Heart right ventricle (tissue), 16 donors: Measurements from ENCODE around the gene DENND2D. TPM values are rescaled to one million over a fixed set of nuclear protein-coding genes. Genes with fewer than 3 reads are reported as not detected.

Experiments used
- ATAC-seq, 8 donors: fragments of 200-7000 bp; cut with Tn5 transposase; one replicate each; pipeline ENCODE4 v1.9.1; 2020; ENCODE audit warnings: mild to moderate bottlenecking in 8 of 8, moderate library complexity in 8 of 8, moderate number of reproducible peaks in 1 of 8
- DNase-seq, 2 donors: peaks; one replicate each; pipeline ENCODE4 v3.0.0-alpha.2; 2020
- H3K27ac ChIP-seq, 10 donors: fragments of 200-600 bp; sonication (generic) in 2 of 10; one replicate each; pipeline versions ENCODE4 v1.5.0 to v1.8.0; 2020 to 2022; ENCODE audit warnings: mild to moderate bottlenecking in 3 of 10
- H3K27me3 ChIP-seq, 7 donors: fragments of 200-600 bp; one replicate each; pipeline ENCODE4 v1.8.0; 2021 to 2022; ENCODE audit warnings: mild to moderate bottlenecking in 2 of 7
- H3K36me3 ChIP-seq, 9 donors: fragments of 200-600 bp; sonication (generic) in 1 of 9; one replicate each; pipeline versions ENCODE4 v1.5.0 to v1.8.0; 2020 to 2022; ENCODE audit warnings: mild to moderate bottlenecking in 2 of 9
- H3K4me1 ChIP-seq, 9 donors: fragments of 200-600 bp; sonication (generic) in 1 of 9; one replicate each; pipeline versions ENCODE4 v1.5.0 to v1.8.0; 2020 to 2022; ENCODE audit warnings: mild to moderate bottlenecking in 4 of 9
- H3K4me3 ChIP-seq, 10 donors: fragments of 200-600 bp; sonication (generic) in 2 of 10; one replicate each; pipeline versions ENCODE4 v1.5.0 to v1.8.0; 2020 to 2022; ENCODE audit warnings: mild to moderate bottlenecking in 7 of 10, moderate library complexity in 2 of 10
- H3K9me3 ChIP-seq, 11 donors: fragments of 200-600 bp in 10 of 11; sonication (generic) in 2 of 11; one replicate each; pipeline versions ENCODE4 v1.5.0 to v1.8.0; 2013 to 2022; ENCODE audit warnings: mild to moderate bottlenecking in 2 of 11, control low read depth in 1 of 11, moderate library complexity in 1 of 11
- CTCF ChIP-seq, 9 donors: fragments of 200-600 bp; sonication (generic) in 2 of 9; IDR thresholded peaks; one replicate each; pipeline versions ENCODE4 v1.5.0 to v1.8.0; 2021 to 2022; ENCODE audit warnings: antibody characterized with exemption in 9 of 9, mild to moderate bottlenecking in 5 of 9, moderate library complexity in 1 of 9
- WGBS, 2 donors: extraction: QIAGEN DNeasy Blood & Tissue Kit; methylation state at CpG; one replicate each; pipeline ENCODE4 v1.1.7; 2013; ENCODE audit warnings: inconsistent platforms in 1 of 2; 5-methylcytosine and 5-hydroxymethylcytosine counted together
- intact Hi-C, 10 donors: fragments of 100-400 bp; cut with DNase I; formaldehyde crosslinking; loops; one replicate each; pipeline versions ENCODE4 v1.11.1 to v1.14.2; 2022
- polyA plus RNA-seq, 2 donors: library from polyadenylated mRNA; stranded (reverse); fragments of 200-250 nt; gene quantifications; one replicate each; pipeline ENCODE4 v1.2.3, GENCODE V29; 2013
- total RNA-seq, 10 donors: library from RNA; stranded (reverse); fragmentation: NEBNext Ultra II Directional in 3 of 10; extraction: Animal tissue kit (Norgen Biotek cat#: 25700) in 3 of 10; gene quantifications; one replicate each; pipeline versions ENCODE4 v1.2.1 to v1.2.4, GENCODE V29; 2021 to 2023
- donor health status: Arrhythmogenic right ventricular cardiomyopathy.
- donor health status: ischemic (EF 13 %, LVEDD 7.1; RV severe dilation, severe dysfunction).
- donor health status: healthy with polysubstance abuse.
- donor health status: DM: no; HTN: yes; CAD: no.
- donor health status: DM: no; HTN: no; CAD: no.
- donor health status: ischemic (EF 25% LVEDD 6.9; RV normal size, moderate dysfunction).
- donor health status: ischemic (EF 25% LVEDD 5.7; RV mildly dilated, moderate dysfunction).
- donor health status: healthy.
- donor health status: DM: yes; HTN: yes; CAD: no.
- donor health status: Ischemic cardiomyopathy.
- donor health status: ischemic (EF 35%, LVEDD 5.7; RV mildly dilated, moderate dysfunction).
- donor health status: nonischemic (EF 11% LVEDD 7.7; RV severe dilation, severe dysfunction).
- donor health status: DM: yes; HTN: yes; CAD: no.
- donor health status: PGD.
- donor health status: ischemic (EF 29% LVEDD 5.4; RV normal size, mild dysfunction).
- donor health status: nonischemic (EF 23%, LVEDD 6.1; RV moderate dilation, normal function).

Gene DENND2D
- total and polyA plus RNA-seq, 12 donors = 0.46 to 11.9 (median 1.0) TPM

- no peak for DNase-seq
- Histone ChIP-seq H3K4me3 (peak overlapping the region in 1 of 10 donors; percentile 58), H3K4me1 (peaks cover 0 to 83% (median 6%) of the 10 kb centered on the region in 9 donors), H3K9me3 (no peaks in the 10 kb centered on the region), H3K36me3 (peaks cover 0 to 55% (median 0%) of the 10 kb centered on the region in 9 donors), H3K27ac (peak overlapping the region in 1 of 10 donors; percentile 93), H3K27me3 (peaks cover 0 to 1% (median 0%) of the 10 kb centered on the region in 7 donors)
- 69 to 73% methylated on average over 6 of the region's 6 CpGs for WGBS, 2 donors
- TF ChIP-seq CTCF (IDR thresholded peaks at IDR 0.05) = peak in 5 of 9 donors; percentile 7 to 52 (median 19)
- peak in 2 of 8 donors; percentile 30 to 36 for ATAC-seq
- intact Hi-C loops = no loop called here
Measured at GRCh38 chr1:111197598-111198284, 2.7 kb downstream of the DENND2D start.

GRCh38 chr1:111196213-111196612 is 4.2 kb downstream of the DENND2D start:
- peak overlapping the region in 1 of 10 donors; percentile 93 for H3K27ac ChIP-seq
- TF ChIP-seq CTCF (IDR thresholded peaks at IDR 0.05) = no peak

GRCh38 chr1:111195002-111195684 is 5.3 kb downstream of the DENND2D start:
- peaks cover 0 to 72% (median 0%) of the 10 kb centered on the region in 9 donors for H3K36me3 ChIP-seq
- DNase-seq (no peak), ATAC-seq (no peak)
- no peaks in the 10 kb centered on the region for H3K9me3 ChIP-seq
- TF ChIP-seq CTCF (IDR thresholded peaks at IDR 0.05) = no peak
- intact Hi-C loops = no loop called here
- WGBS, 2 donors = 75 to 81% methylated on average over 4 of the region's 4 CpGs
- no peak overlapping the region for H3K27ac ChIP-seq
- H3K4me3 ChIP-seq = no peak overlapping the region
- peaks cover 0 to 86% (median 0%) of the 10 kb centered on the region in 9 donors for H3K4me1 ChIP-seq
- no peaks in the 10 kb centered on the region for H3K27me3 ChIP-seq

More at GRCh38 chr1:111196213-111196612, 4.2 kb downstream of the DENND2D start:
- no peak for DNase-seq
- no peak for ATAC-seq
- Histone ChIP-seq H3K9me3 (no peaks in the 10 kb centered on the region), H3K36me3 (peaks cover 0 to 70% (median 0%) of the 10 kb centered on the region in 9 donors), H3K4me3 (peak overlapping the region in 1 of 10 donors; percentile 58), H3K4me1 (peaks cover 0 to 83% (median 2%) of the 10 kb centered on the region in 9 donors), H3K27me3 (no peaks in the 10 kb centered on the region)
- WGBS, 2 donors = 78 to 92% methylated on average over 2 of the region's 2 CpGs
- intact Hi-C loops = no loop called here

- no peak for TF ChIP-seq CTCF (IDR thresholded peaks at IDR 0.05)
- H3K27ac ChIP-seq = peak overlapping the region in 1 of 10 donors; percentile 84
- ATAC-seq (no peak), DNase-seq (no peak)
- intact Hi-C loops = no loop called here
- H3K27me3 ChIP-seq = no peaks in the 10 kb centered on the region
- WGBS, 2 donors = 95 to 96% methylated on average over 3 of the region's 3 CpGs
- no peaks in the 10 kb centered on the region for H3K9me3 ChIP-seq
- peaks cover 0 to 87% (median 0%) of the 10 kb centered on the region in 9 donors for H3K4me1 ChIP-seq
- no peak overlapping the region for H3K4me3 ChIP-seq
- peaks cover 0 to 81% (median 0%) of the 10 kb centered on the region in 9 donors for H3K36me3 ChIP-seq
Measured at GRCh38 chr1:111193712-111194480, 6.5 kb downstream of the DENND2D start.
